Measurements from ENCODE around the gene ZNF629.

Gene ZNF629

DNA sequence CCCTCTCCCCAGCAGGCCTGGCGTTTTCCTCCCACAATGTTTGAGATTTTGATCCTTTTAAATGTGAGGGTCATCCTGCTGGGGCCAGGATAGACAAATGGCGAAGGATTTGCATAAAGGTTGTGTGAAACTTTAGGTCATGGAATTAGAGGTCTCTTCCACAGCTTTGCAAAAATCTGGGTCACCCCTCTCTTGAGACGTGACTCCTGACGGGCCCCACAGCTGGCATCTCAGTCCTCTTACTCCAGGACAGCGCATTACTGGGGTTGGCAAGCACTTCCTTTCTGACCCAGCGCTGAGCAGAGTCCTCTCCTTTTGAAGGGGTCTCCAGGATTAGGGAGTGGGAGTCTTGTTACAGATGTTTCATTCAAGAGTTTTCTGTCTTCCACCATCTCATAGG, 7.4 kb downstream of the ZNF629 start:
- FAIRE-seq = no peak
- DNase-seq (ENCODE audit: insufficient read length, low spot score) = no peak
- no peak for TF ChIP-seq POLR2A (IDR thresholded peaks at IDR 0.05; ENCODE audit: low read depth, low read length)

DNA sequence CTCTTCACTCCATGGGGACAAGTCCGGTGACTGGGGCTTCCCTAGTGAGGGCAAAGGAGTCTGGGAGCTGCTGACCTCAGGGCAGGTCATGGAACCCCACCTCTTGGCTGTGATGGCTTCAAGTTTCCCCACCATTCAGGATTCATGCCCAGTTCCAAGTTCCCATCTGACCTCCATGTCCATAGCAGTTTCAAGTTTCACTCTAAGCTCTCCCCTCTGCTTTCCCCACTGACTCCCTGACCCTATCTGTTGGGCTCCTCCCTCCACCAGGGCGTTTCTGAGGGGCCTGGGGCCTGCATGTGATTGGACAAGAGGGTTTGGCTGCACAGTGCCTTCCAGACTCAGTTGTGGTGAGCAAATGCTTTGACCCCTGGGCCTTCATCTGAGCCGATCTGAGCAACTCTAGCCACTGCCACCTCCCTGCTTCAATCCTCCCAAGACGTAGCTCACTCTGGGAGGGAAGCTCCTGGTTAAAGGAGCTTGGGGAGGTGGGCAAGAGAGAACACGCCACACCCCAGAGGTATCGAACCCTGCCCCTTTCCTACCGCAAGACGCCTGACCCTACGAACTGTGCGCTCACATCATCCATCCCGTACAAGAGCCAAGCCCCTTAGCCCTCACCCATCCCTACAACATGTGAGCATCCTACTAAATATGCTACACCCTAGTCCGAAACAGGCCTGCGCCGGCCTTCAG, 8.3 kb downstream of the ZNF629 start:
- FAIRE-seq = no peak
- no peak for TF ChIP-seq POLR2A (IDR thresholded peaks at IDR 0.05; ENCODE audit: low read depth, low read length)
- no peak for DNase-seq (ENCODE audit: insufficient read length, low spot score)

DNA sequence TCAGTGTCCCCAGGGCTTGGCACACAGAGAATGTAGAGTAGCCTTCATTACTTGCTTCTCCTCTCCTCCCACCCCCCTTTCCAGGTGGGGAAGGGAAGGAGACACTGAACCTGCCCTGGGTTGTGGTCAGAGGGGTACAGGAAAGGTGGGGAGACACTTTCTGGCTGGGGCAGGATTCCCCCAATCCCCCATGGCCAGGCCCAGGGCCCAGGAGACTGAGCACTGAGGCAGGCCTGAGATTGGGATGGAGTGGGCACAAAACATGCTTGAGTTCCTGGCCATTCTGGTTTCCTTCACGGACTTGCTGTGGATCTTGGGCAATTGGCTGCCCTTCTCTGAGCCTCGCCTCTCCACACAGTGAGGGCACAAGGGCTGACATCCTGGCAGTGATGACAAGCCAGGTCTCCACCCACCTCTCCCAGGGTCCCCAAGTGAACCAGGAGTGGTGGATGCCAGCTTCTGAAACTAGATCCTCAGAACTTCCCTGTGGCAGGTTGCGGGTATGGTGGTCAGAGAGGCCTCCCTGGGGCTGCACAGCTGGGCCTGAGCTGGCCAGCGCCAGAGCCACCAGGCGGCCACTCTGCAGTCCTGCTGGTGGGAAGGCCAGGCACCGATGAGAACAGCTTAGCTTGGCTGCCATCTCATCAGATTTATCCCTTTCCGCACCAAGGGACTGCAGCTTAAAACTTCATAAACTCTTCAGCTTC, 9.3 kb downstream of the ZNF629 start:
- FAIRE-seq (no peak), DNase-seq (ENCODE audit: insufficient read length, low spot score) (no peak)
- TF ChIP-seq POLR2A (IDR thresholded peaks at IDR 0.05; ENCODE audit: low read depth, low read length) = no peak

DNA sequence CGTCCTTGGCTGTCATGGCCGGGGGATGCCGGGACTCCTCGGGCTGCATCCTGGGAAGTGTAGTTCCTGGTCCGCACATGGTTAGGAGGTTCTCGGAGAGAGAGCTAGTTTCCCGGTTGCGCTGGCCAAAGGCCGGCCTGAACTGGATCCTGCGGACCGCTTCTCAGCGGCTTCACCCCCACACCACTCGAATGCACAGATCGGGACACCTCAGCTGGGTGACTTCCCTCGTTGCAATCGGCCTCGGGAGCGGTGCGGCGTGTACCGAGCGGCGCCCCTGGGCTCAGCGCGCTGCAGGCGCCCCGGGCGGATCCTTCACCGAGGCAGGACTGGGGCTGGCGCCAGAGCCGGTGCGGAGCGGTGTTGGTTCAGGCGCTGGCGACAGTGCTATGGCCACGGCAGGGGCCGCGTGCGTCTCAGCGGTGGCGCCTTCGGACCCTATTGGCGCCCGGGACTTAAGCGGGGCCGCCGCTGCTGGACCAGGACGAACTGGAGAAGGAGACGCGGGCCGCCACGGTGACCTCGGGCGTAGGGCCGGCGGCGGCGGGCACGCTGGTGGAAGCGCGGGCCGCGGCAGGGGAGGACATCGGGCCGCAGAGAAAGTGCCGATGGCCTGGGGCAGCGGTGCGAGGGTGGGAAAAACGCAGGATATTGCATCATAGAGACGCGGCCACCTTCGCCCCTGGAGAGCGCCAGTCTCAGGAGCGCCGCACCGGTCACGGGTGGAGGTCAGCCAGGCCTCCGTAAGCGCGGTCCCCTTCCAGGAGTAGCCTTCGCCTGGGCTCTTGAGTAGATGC, 11.4 kb downstream of the ZNF629 start:
- no peak for FAIRE-seq
- 0 out of 2 replicates have a peak, but pooled peaks have one; percentile 5 for TF ChIP-seq POLR2A (IDR thresholded peaks at IDR 0.05; ENCODE audit: low read depth, low read length)
- no peak for DNase-seq (ENCODE audit: insufficient read length, low spot score)

DNA sequence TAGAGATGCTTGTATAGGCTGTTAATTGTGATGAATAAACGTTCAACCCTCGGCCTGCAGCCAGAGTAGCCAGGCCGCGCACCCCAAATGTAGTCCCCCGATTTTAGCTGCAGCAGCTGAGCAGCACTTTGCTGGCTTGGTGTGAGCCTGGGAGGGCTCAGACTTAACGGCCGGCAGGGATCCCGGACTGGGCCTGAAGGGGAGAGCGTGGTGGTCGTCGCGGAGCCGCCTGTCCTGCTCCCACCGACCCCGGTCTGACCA, 11.9 kb downstream of the ZNF629 start:
- DNase-seq (ENCODE audit: insufficient read length, low spot score) (no peak), FAIRE-seq (no peak)
- no peak for TF ChIP-seq POLR2A (IDR thresholded peaks at IDR 0.05; ENCODE audit: low read depth, low read length)

DNA sequence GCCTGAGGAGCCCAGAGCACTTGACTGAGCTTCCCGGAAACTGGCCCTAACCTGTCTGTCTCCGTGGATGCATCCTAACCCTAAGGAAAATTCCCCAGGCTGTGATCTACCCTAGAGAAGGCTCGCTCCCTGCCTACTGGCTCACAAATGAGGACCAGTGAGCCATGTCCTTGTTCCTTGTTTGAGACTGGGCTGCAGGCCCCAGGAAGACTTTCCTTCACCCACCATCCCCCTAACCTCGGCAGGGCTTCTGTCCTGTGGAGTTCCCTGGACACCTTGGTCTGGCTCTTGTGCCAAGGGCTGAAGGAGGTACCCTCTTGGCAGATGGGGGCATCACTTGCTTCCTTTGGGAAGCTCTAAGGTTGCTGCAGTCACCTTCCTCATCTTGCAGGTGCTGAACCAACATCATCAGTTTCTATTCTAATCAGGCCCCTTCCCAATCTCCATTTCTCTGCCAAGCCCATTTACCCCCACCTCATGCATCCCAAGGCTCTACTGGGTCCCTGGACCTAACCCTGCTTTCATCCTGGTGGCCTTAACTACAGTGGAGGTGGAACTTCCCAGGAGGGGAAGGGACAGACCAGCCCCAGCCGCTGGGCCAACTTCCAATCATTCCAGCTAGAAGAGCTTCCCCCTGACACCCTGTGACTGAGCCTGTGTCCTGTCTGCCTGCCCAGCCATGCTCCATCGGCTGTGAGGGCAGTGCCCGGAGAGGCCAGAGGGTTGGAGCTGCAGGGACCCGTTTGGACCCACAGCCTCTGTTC, 12.5 kb downstream of the ZNF629 start:
- no peak for TF ChIP-seq POLR2A (IDR thresholded peaks at IDR 0.05; ENCODE audit: low read depth, low read length)
- DNase-seq (ENCODE audit: insufficient read length, low spot score) (no peak), FAIRE-seq (no peak)

DNA sequence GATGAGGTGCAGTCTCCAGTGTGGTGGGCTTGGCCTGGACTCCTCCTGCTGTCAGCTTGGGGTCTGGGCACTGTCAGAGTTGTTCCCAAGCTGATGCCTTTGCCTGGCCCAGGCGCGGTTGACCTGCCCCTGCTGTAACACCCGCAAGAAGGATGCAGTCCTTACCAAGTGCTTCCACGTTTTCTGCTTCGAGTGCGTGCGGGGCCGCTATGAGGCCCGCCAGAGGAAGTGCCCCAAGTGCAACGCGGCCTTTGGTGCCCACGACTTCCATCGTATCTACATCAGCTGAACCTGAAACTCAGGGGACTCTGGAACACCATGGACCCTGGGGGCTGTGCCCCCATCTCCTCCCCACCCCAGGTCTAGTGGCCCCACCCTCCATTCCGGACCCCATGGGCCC, 13.2 kb downstream of the ZNF629 start:
- FAIRE-seq (no peak), DNase-seq (ENCODE audit: insufficient read length, low spot score) (no peak)
- no peak for TF ChIP-seq POLR2A (IDR thresholded peaks at IDR 0.05; ENCODE audit: low read depth, low read length)

DNA sequence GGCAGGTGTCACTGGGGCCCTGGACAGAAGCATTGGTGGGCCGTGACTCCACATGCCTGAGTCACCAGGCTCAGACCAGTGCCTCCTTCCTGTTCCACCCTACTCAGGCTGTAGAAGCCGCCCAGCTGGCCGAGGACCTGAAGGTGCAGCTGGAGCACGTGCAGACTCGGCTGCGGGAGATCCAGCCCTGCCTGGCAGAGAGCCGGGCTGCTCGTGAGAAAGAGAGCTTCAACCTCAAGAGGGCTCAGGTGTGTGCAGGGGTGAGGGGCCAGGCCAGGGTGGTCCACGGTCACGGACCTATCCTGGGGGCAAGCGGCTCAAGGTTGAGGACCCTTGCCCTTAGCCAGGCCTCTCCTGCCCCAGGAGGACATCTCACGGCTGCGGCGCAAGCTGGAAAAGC, 15.3 kb downstream of the ZNF629 start:
- DNase-seq (ENCODE audit: insufficient read length, low spot score) (no peak), FAIRE-seq (no peak)
- TF ChIP-seq POLR2A (IDR thresholded peaks at IDR 0.05; ENCODE audit: low read depth, low read length) = no peak

DNA sequence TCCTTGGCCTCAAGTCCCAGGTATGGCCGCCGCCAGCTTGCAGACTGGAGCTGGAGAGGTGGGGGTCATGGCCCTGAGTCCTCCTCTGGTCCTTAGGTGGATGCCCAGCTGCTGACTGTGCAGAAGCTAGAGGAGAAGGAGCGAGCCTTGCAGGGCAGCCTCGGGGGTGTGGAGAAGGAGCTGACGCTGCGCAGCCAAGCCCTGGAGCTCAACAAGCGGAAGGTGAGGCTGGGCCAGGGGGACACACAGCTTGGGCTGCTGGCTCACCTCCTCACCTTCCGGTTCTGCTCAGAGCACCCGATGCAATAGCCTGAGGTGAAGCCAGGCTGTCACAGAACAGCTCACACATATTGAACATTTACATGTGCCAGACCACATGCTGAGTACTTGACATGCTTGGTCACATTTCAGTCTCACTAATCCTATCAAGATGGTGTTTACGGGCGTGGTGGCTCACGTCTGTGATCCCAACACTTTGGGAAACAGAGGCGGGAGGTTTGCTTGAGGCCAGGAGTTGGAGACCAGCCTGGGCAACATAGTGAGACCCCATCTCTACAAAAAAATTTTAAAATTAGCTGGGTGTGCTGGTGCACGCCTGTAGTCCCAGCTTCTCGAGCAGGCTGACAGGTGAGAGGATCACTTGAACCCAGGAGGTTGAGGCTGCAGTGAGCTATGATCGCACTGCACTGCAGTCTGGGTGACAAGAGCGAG, 17.5 kb downstream of the ZNF629 start:
- no peak for FAIRE-seq
- TF ChIP-seq POLR2A (IDR thresholded peaks at IDR 0.05; ENCODE audit: low read depth, low read length) = no peak
- no peak for DNase-seq (ENCODE audit: insufficient read length, low spot score)

DNA sequence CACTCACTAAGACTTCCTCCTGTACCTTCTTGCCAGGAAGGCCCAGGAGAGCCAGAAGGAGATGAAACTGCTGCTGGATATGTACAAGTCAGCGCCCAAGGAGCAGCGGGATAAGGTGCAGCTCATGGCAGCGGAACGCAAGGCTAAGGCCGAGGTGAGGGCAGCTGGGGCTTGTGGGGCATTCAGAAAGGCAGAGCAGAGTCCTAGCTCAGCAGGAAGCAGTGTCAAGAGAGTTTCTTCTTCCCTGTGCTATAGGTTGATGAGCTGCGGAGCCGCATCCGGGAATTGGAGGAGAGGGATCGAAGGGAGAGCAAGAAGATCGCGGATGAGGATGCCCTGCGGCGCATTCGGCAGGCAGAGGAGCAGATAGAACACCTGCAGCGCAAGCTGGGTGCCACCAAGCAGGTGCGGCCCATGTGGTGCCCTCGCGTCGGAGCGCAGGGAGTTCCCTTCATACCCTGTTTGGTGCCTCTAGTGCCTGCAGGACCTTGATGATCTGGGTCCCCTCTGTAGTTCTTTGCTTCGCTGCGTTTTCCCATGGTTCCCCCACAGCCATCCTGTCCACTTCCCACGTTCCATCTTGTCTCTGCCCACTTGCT, 18.3 kb downstream of the ZNF629 start:
- DNase-seq (ENCODE audit: insufficient read length, low spot score) (no peak), FAIRE-seq (no peak)
- TF ChIP-seq POLR2A (IDR thresholded peaks at IDR 0.05; ENCODE audit: low read depth, low read length) = no peak

DNA sequence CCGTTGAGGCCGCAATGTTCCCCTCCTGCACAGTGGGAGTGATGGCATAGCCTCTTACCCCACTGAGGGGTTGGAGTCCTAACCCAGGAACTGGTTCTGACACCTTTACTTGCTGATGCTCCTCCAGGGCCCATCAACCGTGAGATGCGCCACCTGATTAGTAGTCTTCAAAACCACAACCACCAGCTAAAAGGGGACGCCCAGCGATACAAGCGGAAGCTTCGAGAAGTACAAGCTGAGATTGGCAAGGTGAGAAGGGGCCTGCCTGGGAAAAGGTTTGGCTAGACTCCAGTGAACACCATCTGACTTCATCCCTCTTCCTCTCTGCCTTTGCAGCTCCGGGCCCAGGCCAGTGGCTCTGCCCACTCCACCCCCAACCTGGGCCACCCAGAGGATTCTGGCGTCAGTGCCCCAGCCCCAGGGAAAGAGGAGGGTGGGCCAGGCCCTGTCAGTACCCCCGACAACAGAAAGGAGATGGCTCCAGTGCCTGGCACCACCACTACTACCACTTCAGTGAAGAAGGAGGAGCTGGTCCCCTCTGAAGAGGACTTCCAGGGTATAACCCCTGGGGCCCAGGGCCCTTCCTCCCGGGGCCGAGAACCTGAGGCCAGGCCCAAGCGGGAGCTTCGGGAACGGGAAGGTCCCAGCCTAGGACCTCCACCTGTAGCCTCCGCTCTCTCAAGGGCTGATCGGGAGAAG, 19.1 kb downstream of the ZNF629 start:
- FAIRE-seq (no peak), DNase-seq (ENCODE audit: insufficient read length, low spot score) (no peak)
- no peak for TF ChIP-seq POLR2A (IDR thresholded peaks at IDR 0.05; ENCODE audit: low read depth, low read length)

DNA sequence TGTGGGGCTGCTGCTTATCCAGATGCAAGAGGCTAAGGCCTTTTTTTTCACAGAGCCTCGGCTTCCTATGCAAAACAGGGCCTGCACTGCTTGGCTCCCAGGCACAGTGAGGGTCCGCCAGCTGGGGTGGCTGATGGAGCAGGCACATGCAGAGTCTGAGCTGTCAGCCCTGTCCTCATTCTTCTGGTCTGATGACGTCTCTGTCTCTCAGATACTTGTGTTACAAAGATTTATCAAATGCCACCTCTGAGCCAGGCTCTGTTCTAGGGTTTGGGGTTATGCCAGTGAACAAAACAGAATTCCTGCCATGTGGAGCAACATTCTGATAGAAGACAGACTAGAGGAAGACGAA, 20.1 kb downstream of the ZNF629 start:
- no peak for DNase-seq (ENCODE audit: insufficient read length, low spot score)
- FAIRE-seq = no peak
- no peak for TF ChIP-seq POLR2A (IDR thresholded peaks at IDR 0.05; ENCODE audit: low read depth, low read length)

All from H54 (cell line).